Measurements from ENCODE around the gene TMEM179B.

TMEM179B gene

GRCh38 chr11:62805076-62805892 lies 18.1 kb downstream of the TMEM179B start, which contains the start of gene NXF1:
TSS of gene NXF1 (minus strand) at chr11:62805440. CDS start at chr11:62805356, 84 bp downstream.
- TF ChIP-seq CTCF (conservative IDR thresholded peaks at IDR 0.05; ENCODE audit: low read length) = peak; percentile 29
- peak; percentile 92 for DNase-seq (ENCODE audit: low read depth)
- peak within 1 kb of the TSS; percentile 74 for H3K4me3 ChIP-seq (ENCODE audit: low read length)

DNA sequence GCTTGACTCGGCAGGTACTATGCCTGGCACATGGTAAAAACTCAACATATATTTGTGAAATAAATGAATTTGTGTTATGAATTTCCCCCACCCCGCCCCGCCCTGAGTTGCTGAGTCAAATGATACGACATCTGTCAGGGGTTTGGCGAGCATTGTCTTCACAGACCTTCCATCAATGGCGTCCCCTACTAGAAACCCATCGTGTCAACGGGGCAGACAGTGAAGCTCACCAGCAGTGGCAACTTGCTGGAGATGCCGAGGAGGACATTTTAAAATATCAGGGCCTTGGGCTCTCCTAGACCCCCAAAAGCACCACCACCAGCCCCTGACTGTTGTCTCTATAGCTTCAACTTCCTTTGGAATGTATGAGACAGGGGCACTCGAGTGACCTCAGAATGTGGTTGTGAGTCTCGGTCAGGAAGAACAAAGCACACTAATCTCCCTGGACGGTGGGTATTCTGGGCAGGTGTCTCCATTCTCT lies 18.8 kb downstream of the TMEM179B start:
- TF ChIP-seq CTCF (conservative IDR thresholded peaks at IDR 0.05; ENCODE audit: low read length) = no peak
- no peak for DNase-seq (ENCODE audit: low read depth)
- H3K4me3 ChIP-seq (ENCODE audit: low read length) = peak overlapping the region; percentile 74

- no peak for TF ChIP-seq CTCF (conservative IDR thresholded peaks at IDR 0.05; ENCODE audit: low read length)
- no peak overlapping the region for H3K4me3 ChIP-seq (ENCODE audit: low read length)
- peak; percentile 23 for DNase-seq (ENCODE audit: low read depth)
These were observed 19.5 kb downstream of the TMEM179B start for GRCh38 chr11:62806611-62807121.

DNA sequence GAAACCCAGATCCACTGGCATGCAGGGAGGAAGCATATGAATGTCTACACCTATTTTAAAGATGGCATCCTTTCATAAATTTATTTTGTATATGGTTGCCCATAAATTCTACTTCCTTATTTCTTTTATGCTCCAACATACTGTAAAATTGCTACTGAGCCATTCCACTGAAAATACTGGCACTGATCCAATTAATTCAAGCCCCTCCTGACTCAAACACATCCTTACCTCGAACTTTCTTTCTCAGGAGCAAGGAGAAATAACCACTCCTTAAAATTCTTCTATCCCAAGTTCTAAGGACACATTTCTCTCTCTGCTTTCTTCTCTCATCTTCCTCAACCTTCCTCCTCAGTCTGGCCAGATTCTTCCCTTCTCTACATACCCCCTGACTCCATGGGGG lies 23.5 kb downstream of the TMEM179B start:
- DNase-seq (ENCODE audit: low read depth) = no peak
- H3K4me3 ChIP-seq (ENCODE audit: low read length) = no peak overlapping the region
- no peak for TF ChIP-seq CTCF (conservative IDR thresholded peaks at IDR 0.05; ENCODE audit: low read length)

GRCh38 chr11:62811659-62812058 lies 24.5 kb downstream of the TMEM179B start:
- no peak for TF ChIP-seq CTCF (conservative IDR thresholded peaks at IDR 0.05; ENCODE audit: low read length)
- H3K4me3 ChIP-seq (ENCODE audit: low read length) = no peak overlapping the region
- no peak for DNase-seq (ENCODE audit: low read depth)

GRCh38 chr11:62816557-62816956 lies 29.4 kb downstream of the TMEM179B start:
- no peak for DNase-seq (ENCODE audit: low read depth)
- no peak for TF ChIP-seq CTCF (conservative IDR thresholded peaks at IDR 0.05; ENCODE audit: low read length)
- H3K4me3 ChIP-seq (ENCODE audit: low read length) = no peak overlapping the region

DNA sequence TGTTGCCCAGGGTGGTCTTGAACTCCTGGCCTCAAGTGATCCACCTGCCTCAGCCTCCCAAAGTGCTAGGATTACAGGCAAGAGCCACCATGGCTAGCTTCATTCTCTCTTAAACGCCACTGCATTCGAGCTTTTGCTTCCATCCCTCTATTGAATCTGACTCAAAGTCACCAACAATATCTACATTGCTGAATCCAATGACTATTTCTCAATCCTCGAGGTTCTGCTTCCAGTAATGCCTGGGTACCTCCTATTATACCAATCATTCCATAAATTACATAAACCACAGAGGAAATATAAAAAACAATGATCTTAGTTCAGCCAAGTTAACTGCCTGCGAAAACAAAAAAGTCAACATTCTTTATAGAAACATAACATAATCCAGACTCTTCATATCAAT lies 29.9 kb downstream of the TMEM179B start:
- no peak overlapping the region for H3K4me3 ChIP-seq (ENCODE audit: low read length)
- TF ChIP-seq CTCF (conservative IDR thresholded peaks at IDR 0.05; ENCODE audit: low read length) = no peak
- DNase-seq (ENCODE audit: low read depth) = no peak

Measured in AG10803 (cell line).